ENCODE results near the gene CCDC8.

- TF ChIP-seq POLR2AphosphoS5 (IDR thresholded peaks at IDR 0.05) (no peak), CTCF (IDR thresholded peaks at IDR 0.05) (no peak), EP300 (IDR thresholded peaks at IDR 0.05) (no peak), POLR2A (IDR thresholded peaks at IDR 0.05) (no peak)
Measured at GRCh38 chr19:46456930-46457329, 43.6 kb upstream of the CCDC8 start.
